ENCODE data around the gene ERGIC2.
"Not testable (repeated sequence)": the region's sequence is repeated elsewhere in the genome, so short reads cannot be mapped to it uniquely, and the experiment has no call there.

Gene ERGIC2

DNA sequence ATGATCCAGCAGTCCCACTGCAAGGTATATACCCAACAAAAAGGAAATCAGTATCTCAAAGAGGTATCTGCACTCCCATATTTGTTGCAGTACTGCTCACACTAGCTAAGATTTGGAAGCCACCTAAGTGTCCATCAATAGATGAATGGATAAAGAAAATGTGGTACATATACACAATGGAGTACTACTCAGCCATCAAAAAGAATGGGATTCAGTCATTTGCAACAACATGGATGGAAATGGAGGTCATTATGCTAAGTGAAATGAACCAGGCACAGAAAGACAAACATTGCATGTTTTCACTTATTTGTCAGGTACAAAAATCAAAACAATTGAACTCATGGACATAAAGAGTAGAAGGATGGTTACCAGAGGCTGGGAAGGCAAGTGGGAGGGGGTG is 90.5 kb downstream of the ERGIC2 start:
- not testable (repeated sequence) for DNase-seq

DNA sequence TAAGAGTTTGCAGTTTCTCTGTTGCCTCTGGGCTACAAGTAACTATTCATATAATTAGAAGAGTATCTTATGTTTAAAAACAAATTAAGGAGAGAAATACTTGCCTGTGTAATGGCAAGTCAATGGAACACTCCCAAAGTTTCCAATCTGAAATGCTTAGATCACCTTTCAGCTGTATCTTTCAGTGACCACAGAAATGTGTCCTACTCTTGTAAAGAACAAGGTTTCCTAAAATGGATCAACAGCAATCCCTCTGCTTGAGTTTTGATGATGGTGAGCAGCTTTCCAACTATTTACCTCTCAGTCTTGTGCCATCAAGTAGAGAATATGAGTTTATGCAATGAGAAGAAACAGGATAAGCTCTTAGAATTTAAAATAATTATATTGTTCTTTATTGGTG is 92.9 kb downstream of the ERGIC2 start:
- no peak for DNase-seq

DNA sequence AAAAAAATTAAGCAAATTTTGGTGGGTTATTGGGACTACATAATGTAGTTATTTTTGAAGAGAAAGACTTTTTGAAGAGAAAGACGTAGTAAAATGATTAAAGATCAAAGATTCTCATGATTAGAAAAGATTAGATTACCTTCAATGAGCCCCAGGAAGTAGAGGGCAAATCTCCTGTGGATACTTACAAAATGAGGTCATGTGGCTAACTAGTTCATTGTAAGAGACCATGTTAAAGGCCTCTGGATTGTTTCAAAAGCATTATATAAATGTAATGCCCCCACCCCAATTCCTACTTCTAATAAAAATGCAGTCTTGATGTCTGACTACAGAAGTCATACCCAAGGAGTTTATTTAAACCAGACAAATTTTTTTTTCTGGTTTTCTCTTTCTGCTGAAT is 93.3 kb downstream of the ERGIC2 start:
- DNase-seq, result no peak
